ENCODE results near the gene NACC2. TPM values are rescaled to one million over a fixed set of nuclear protein-coding genes. Genes with fewer than 3 reads are reported as not detected.

Gene NACC2
- polyA plus RNA-seq, 1 of the 3 experiments (the other 2 are of a cell fraction) = 22.1 TPM

DNA sequence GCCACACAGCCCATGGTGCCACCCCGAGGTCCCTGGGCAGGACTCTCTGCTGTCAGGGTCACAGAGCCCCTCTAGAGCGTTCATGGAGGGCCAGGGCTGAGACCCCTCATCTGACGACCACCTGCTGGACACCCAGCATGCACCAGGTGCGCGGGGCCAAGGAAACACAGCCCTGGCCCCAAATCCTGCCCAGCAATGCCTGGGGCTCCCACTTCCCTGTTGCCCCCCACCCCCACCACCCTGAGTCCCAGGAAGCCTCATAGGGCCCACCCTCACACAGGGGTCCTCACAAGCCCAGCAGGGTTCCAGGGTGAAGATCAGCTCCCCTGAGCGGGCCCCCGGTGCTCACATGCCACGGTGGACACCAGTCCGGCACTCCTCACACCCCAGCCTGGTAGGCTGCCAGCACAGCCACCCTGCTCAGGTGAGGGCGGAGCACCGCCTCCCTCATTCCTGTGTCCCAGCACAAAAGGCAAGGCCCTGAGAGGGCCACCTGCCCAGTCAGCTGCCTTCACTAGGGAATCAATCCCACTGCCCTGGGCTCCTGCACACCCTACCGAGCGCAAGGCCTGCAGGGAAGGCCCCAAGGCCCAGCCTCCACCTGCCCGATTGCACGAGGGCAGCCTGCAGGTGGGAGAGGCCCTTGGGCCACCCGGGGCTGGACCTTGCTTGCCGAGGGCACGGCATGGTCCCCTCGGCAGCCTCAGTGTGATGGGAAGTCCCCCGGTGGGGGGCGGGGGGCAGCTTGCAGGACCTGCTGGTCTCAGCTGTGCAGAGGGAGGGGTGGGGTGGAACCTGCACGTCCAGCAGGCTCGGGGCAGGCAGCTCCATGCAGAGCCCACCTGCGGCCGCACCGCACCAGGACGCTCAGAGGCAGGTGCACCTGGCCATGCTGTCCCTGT, 77.5 kb downstream of the NACC2 start:
- H3K79me2 ChIP-seq (ENCODE audit: insufficient read depth) = peaks cover 67% of the 10 kb centered on the region
- POLR2A ChIA-PET = no interaction called here
- H3K4me3 ChIP-seq (ENCODE audit: low read depth in 2 of 2, low read length in 1 of 2) = no peak overlapping the region
- no peaks in the 10 kb centered on the region for H3F3A ChIP-seq (replicated peaks; ENCODE audit: insufficient read depth)
- no peak overlapping the region for H3K27ac ChIP-seq (ENCODE audit: low read depth in 2 of 2, low read length in 1 of 2)
- H3K36me3 ChIP-seq (replicated peaks in 1 of 2; ENCODE audit: control insufficient read depth in 1 of 2, insufficient read depth in 2 of 2, low read length in 1 of 2) = peaks cover 0 to 3% of the 10 kb centered on the region in 2 experiments
- peak; percentile 19 for DNase-seq
- H3K9me2 ChIP-seq = no peaks in the 10 kb centered on the region
- TF ChIP-seq FOXM1 (IDR thresholded peaks at IDR 0.05; ENCODE audit: low read depth) = no peak
- no peak for TF ChIP-seq MXI1 (IDR thresholded peaks at IDR 0.05; ENCODE audit: low read depth, low read length)
- TF ChIP-seq EZH2phosphoT487 (IDR thresholded peaks at IDR 0.05; ENCODE audit: borderline replicate concordance, low read depth) = no peak
- TF ChIP-seq, protein P1, sequence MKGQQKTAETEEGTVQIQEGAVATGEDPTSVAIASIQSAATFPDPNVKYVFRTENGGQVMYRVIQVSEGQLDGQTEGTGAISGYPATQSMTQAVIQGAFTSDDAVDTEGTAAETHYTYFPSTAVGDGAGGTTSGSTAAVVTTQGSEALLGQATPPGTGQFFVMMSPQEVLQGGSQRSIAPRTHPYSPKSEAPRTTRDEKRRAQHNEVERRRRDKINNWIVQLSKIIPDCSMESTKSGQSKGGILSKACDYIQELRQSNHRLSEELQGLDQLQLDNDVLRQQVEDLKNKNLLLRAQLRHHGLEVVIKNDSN (IDR thresholded peaks at IDR 0.05; ENCODE audit: borderline replicate concordance, low read depth) = no peak
- TF ChIP-seq SMC3 (IDR thresholded peaks at IDR 0.05; ENCODE audit: low read depth, low read length) = no peak
- TF ChIP-seq, protein P2, sequence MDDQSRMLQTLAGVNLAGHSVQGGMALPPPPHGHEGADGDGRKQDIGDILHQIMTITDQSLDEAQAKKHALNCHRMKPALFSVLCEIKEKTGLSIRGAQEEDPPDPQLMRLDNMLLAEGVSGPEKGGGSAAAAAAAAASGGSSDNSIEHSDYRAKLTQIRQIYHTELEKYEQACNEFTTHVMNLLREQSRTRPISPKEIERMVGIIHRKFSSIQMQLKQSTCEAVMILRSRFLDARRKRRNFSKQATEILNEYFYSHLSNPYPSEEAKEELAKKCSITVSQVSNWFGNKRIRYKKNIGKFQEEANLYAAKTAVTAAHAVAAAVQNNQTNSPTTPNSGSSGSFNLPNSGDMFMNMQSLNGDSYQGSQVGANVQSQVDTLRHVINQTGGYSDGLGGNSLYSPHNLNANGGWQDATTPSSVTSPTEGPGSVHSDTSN (IDR thresholded peaks at IDR 0.05) = no peak
- no peak for TF ChIP-seq MEF2A (IDR thresholded peaks at IDR 0.05; ENCODE audit: borderline replicate concordance, low read depth)
- no peak for TF ChIP-seq NRF1 (IDR thresholded peaks at IDR 0.05; ENCODE audit: low read depth, low read length)
- TF ChIP-seq CHD2 (IDR thresholded peaks at IDR 0.05; ENCODE audit: low read length, partially characterized antibody) = no peak
- peaks cover 0 to 4% of the 10 kb centered on the region in 2 experiments; a peak in 1 of 4 replicates for H3K4me1 ChIP-seq (ENCODE audit: control insufficient read depth in 1 of 2, insufficient read depth in 2 of 2, low read depth in 1 of 2, low read length in 1 of 2)
- H3K9ac ChIP-seq = no peak overlapping the region
- CTCF ChIA-PET = interaction anchor here (1.6 kb wide), 1 partner anchor 105 kb away, joined by 6 read pairs; no protein-coding TSS in a partner anchor
- peaks cover 82% of the 10 kb centered on the region for H4K20me1 ChIP-seq (ENCODE audit: insufficient read depth)
- no peak overlapping the region for H3K4me2 ChIP-seq
- no peak overlapping the region for H2AFZ ChIP-seq (ENCODE audit: low read depth)
- no peaks in the 10 kb centered on the region for H3K27me3 ChIP-seq (ENCODE audit: insufficient read depth)
- H3K9me3 ChIP-seq = no peaks in the 10 kb centered on the region
- 91% methylated on average over 8 of the region's 27 CpGs for WGBS (ENCODE audit: low lambda C conversion rate)

DNA sequence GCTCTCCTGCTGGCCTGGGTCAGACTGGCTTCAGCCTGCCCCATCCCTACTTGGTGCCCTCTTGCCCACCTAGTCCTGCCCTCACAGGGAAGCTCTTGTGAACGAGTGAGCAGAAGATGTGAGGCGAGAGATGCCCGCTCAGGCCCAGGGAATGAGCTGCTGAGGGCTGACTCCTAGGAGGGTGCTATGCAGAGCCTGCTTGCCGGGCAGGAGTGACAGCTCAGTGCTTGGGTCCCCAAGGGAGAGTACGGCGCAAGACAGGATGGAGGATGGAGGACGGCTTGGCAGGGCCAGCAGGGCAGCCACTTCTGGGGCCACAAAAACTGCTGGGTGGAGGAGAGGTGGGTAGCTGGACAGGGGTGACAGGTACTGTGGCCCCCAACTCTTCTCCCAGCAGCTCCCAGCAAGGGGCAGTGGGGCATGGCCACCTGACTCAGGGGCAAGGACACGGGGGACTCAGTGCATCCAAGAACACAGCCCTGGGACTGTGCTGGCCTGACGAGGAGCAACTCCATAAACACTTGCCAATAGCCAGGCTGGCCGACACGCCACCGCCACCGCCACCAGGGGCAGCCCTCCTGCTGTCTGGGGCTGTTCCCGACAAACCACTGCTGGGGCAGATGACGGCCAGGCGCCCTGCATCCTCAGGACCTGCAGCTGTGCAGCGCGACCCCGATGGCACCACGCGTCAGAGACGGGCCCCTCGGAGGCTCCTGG, 78.4 kb downstream of the NACC2 start:
- Histone ChIP-seq H3K79me2 (ENCODE audit: insufficient read depth) (peaks cover 64% of the 10 kb centered on the region), H3K4me1 (ENCODE audit: control insufficient read depth in 1 of 2, insufficient read depth in 2 of 2, low read depth in 1 of 2, low read length in 1 of 2) (peaks cover 0 to 12% of the 10 kb centered on the region in 2 experiments; a peak in 1 of 4 replicates), H3K4me2 (no peak overlapping the region), H3K9ac (no peak overlapping the region), H3K36me3 (replicated peaks in 1 of 2; ENCODE audit: control insufficient read depth in 1 of 2, insufficient read depth in 2 of 2, low read length in 1 of 2) (peaks cover 0 to 3% of the 10 kb centered on the region in 2 experiments), H4K20me1 (ENCODE audit: insufficient read depth) (peaks cover 74% of the 10 kb centered on the region), H3F3A (replicated peaks; ENCODE audit: insufficient read depth) (no peaks in the 10 kb centered on the region), H3K9me2 (no peaks in the 10 kb centered on the region), H3K27me3 (ENCODE audit: insufficient read depth) (no peaks in the 10 kb centered on the region), H2AFZ (ENCODE audit: low read depth) (no peak overlapping the region), H3K27ac (ENCODE audit: low read depth in 2 of 2, low read length in 1 of 2) (no peak overlapping the region), H3K4me3 (ENCODE audit: low read depth in 2 of 2, low read length in 1 of 2) (no peak overlapping the region), H3K9me3 (no peaks in the 10 kb centered on the region)
- peak; percentile 27 for DNase-seq
- ChIA-PET POLR2A (no interaction called here), CTCF (interaction anchor here (0.8 to 1.6 kb wide), 5 partner anchors 9 to 110 kb away, joined by 3 to 6 read pairs (median 3); no protein-coding TSS in a partner anchor)
- 93% methylated on average over 15 of the region's 23 CpGs for WGBS (ENCODE audit: low lambda C conversion rate)
- TF ChIP-seq FOSL2 (IDR thresholded peaks at IDR 0.05; ENCODE audit: borderline replicate concordance, low read depth) (no peak), MEF2A (IDR thresholded peaks at IDR 0.05; ENCODE audit: borderline replicate concordance, low read depth) (no peak), EP300 (IDR thresholded peaks at IDR 0.05; ENCODE audit: borderline replicate concordance in 1 of 2, low read depth in 1 of 2, low read length in 1 of 2) (no peak), MXI1 (IDR thresholded peaks at IDR 0.05; ENCODE audit: low read depth, low read length) (no peak), CHD2 (IDR thresholded peaks at IDR 0.05; ENCODE audit: low read length, partially characterized antibody) (no peak), ELF1 (IDR thresholded peaks at IDR 0.05) (no peak), GATA2 (CRISPR knock-in tag; IDR thresholded peaks at IDR 0.05) (no peak), TAF1 (IDR thresholded peaks at IDR 0.05; ENCODE audit: borderline replicate concordance, low read depth, low read length) (no peak), FOXJ3 (CRISPR knock-in tag; IDR thresholded peaks at IDR 0.05) (no peak)
- TF ChIP-seq, protein P3, sequence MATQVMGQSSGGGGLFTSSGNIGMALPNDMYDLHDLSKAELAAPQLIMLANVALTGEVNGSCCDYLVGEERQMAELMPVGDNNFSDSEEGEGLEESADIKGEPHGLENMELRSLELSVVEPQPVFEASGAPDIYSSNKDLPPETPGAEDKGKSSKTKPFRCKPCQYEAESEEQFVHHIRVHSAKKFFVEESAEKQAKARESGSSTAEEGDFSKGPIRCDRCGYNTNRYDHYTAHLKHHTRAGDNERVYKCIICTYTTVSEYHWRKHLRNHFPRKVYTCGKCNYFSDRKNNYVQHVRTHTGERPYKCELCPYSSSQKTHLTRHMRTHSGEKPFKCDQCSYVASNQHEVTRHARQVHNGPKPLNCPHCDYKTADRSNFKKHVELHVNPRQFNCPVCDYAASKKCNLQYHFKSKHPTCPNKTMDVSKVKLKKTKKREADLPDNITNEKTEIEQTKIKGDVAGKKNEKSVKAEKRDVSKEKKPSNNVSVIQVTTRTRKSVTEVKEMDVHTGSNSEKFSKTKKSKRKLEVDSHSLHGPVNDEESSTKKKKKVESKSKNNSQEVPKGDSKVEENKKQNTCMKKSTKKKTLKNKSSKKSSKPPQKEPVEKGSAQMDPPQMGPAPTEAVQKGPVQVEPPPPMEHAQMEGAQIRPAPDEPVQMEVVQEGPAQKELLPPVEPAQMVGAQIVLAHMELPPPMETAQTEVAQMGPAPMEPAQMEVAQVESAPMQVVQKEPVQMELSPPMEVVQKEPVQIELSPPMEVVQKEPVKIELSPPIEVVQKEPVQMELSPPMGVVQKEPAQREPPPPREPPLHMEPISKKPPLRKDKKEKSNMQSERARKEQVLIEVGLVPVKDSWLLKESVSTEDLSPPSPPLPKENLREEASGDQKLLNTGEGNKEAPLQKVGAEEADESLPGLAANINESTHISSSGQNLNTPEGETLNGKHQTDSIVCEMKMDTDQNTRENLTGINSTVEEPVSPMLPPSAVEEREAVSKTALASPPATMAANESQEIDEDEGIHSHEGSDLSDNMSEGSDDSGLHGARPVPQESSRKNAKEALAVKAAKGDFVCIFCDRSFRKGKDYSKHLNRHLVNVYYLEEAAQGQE (IDR thresholded peaks at IDR 0.05; ENCODE audit: low read depth, low read length) = no peak
- TF ChIP-seq, protein P2 (IDR thresholded peaks at IDR 0.05) = no peak
